BJ (cell line): ENCODE results near the gene MYL11. TPM values are rescaled to one million over a fixed set of nuclear protein-coding genes. Genes with fewer than 3 reads are reported as not detected.
"Not testable (repeated sequence)": the region's sequence is repeated elsewhere in the genome, so short reads cannot be mapped to it uniquely, and the experiment has no call there.

Experiments used
- CTCF ChIA-PET: fragments of 350-600 bp; formaldehyde crosslinking; extraction: SDS; loops from one replicate; lab custom pipeline; 2021; ENCODE audit warnings: antibody characterized with exemption, inconsistent platforms; lab: Yijun Ruan, JAX
- POLR2A ChIA-PET: fragments of 300-600 bp; sonication (Branson Sonifier 250); formaldehyde crosslinking; extraction: SDS; loops from one replicate; lab custom pipeline; 2021; ENCODE audit warnings: antibody characterized with exemption; lab: Charles Lee
- DNase-seq: peaks from one replicate; pipeline ENCODE4 v3.0.0-alpha.2; 2011; ENCODE audit warnings: low read depth
- H3K27me3 ChIP-seq: 2 replicates; pipeline ENCODE4 v1.6.0; 2011; ENCODE audit warnings: low read length; ENCODE audit not compliant: control insufficient read depth, insufficient read depth
- H3K36me3 ChIP-seq: 2 replicates; pipeline ENCODE4 v1.5.1; 2011; ENCODE audit warnings: low read length; ENCODE audit not compliant: control insufficient read depth, insufficient read depth
- H3K4me3 ChIP-seq: 2 replicates; pipeline ENCODE4 v1.5.1; 2011; ENCODE audit warnings: low read depth, mild to moderate bottlenecking, control low read depth, low read length
- CTCF ChIP-seq: IDR thresholded peaks from 2 replicates; pipeline ENCODE4 v1.5.1; 2011; ENCODE audit warnings: low read depth, mild to moderate bottlenecking, control low read depth, inconsistent platforms, low read length, moderate library complexity; ENCODE audit not compliant: insufficient read depth
- polyA minus RNA-seq: library from RNA; depleted of rRNA, polyadenylated mRNA; stranded (reverse); fragments of >200 nt; gene quantifications from 2 replicates; pipeline ENCODE4 v1.2.3, GENCODE V29; 2011; rRNA and poly(A)+ RNA removed
- polyA plus RNA-seq: library from polyadenylated mRNA; depleted of rRNA; stranded (reverse); fragments of >200 nt; gene quantifications from 2 replicates; pipeline ENCODE4 v1.2.3, GENCODE V29; 2011; rRNA removed

MYL11 gene
- polyA plus RNA-seq: 0.59 and 0.69 TPM in 2 replicates
- polyA minus RNA-seq: 0.85 TPM in 1 of 2 replicates, not detected in the other

GRCh38 chr16:30374538-30374937, at the start of gene MYL11:
TSS of gene MYL11 (plus strand) at chr16:30374802. CDS start at chr16:30374858, 56 bp downstream.
- no peaks in the 10 kb centered on the region for H3K27me3 ChIP-seq
- H3K4me3 ChIP-seq: no peak within 1 kb of the TSS
- POLR2A ChIA-PET: no interaction called here
- CTCF ChIA-PET: no interaction called here
- no peaks in the 10 kb centered on the region for H3K36me3 ChIP-seq
- no peak for TF ChIP-seq CTCF
- no peak for DNase-seq

GRCh38 chr16:30334473-30334989, 40.1 kb upstream of the MYL11 start:
- H3K27me3 ChIP-seq, DNase-seq, CTCF ChIA-PET, H3K36me3 ChIP-seq: not testable (repeated sequence)
- peak overlapping the region; percentile 82 for H3K4me3 ChIP-seq
- POLR2A ChIA-PET: interaction anchor here (0.6 kb wide), 1 partner anchor 64 kb away, joined by 7 read pairs; no protein-coding TSS in a partner anchor

- not testable (repeated sequence) for H3K27me3 ChIP-seq, H3K36me3 ChIP-seq, DNase-seq
- peak overlapping the region; percentile 82 for H3K4me3 ChIP-seq
- ChIA-PET CTCF (interaction anchor here (0.7 kb wide), 1 partner anchor 35 kb away, joined by 3 read pairs; the partner anchor contains the start of gene TBC1D10B), POLR2A (interaction anchor here (0.6 kb wide), 1 partner anchor 63 kb away, joined by 7 read pairs; no protein-coding TSS in a partner anchor)
Observed at GRCh38 chr16:30335028-30335597, 39.5 kb upstream of the MYL11 start.

GRCh38 chr16:30335598-30336474, 38.8 kb upstream of the MYL11 start:
- Histone ChIP-seq H3K27me3 (no peaks in the 10 kb centered on the region), H3K4me3 (peak overlapping the region; percentile 39), H3K36me3 (no peaks in the 10 kb centered on the region)
- no peak for DNase-seq
- no peak for TF ChIP-seq CTCF
- ChIA-PET POLR2A (no interaction called here), CTCF (interaction anchor here (0.7 kb wide), 1 partner anchor 35 kb away, joined by 3 read pairs; the partner anchor contains the start of gene TBC1D10B)

- DNase-seq, H3K27me3 ChIP-seq, H3K36me3 ChIP-seq, POLR2A ChIA-PET, H3K4me3 ChIP-seq, CTCF ChIA-PET: not testable (repeated sequence)
Observed at GRCh38 chr16:30337964-30338357, 36.6 kb upstream of the MYL11 start.

- H3K36me3 ChIP-seq, DNase-seq, H3K27me3 ChIP-seq, POLR2A ChIA-PET, H3K4me3 ChIP-seq, CTCF ChIA-PET: not testable (repeated sequence)
Observed at GRCh38 chr16:30338715-30339114, 35.9 kb upstream of the MYL11 start.

GRCh38 chr16:30340621-30341020, 34.0 kb upstream of the MYL11 start:
- Histone ChIP-seq H3K36me3 (no peaks in the 10 kb centered on the region), H3K27me3 (no peaks in the 10 kb centered on the region), H3K4me3 (no peak overlapping the region)
- ChIA-PET CTCF (no interaction called here), POLR2A (no interaction called here)
- no peak for TF ChIP-seq CTCF
- no peak for DNase-seq

GRCh38 chr16:30341971-30342370, 32.6 kb upstream of the MYL11 start:
- POLR2A ChIA-PET, H3K4me3 ChIP-seq, H3K27me3 ChIP-seq, DNase-seq, H3K36me3 ChIP-seq: not testable (repeated sequence)
- CTCF ChIA-PET: interaction anchor here (1.8 kb wide), 1 partner anchor 67 kb away, joined by 6 read pairs; no protein-coding TSS in a partner anchor
